ENCODE results near the gene NBEAL1.
"Not testable (repeated sequence)": the region's sequence is repeated elsewhere in the genome, so short reads cannot be mapped to it uniquely, and the experiment has no call there.

The NBEAL1 gene

GRCh38 chr2:203122317-203122986 lies 107.8 kb downstream of the NBEAL1 start:
- DNase-seq, result no peak

- DNase-seq, result no peak
Measured at GRCh38 chr2:203126996-203127395, 112.3 kb downstream of the NBEAL1 start.

- no peak for DNase-seq
Measured at GRCh38 chr2:203135105-203135504, 120.4 kb downstream of the NBEAL1 start.

GRCh38 chr2:203143391-203143790 lies 128.7 kb downstream of the NBEAL1 start:
- no peak for DNase-seq

- DNase-seq, result no peak
Measured at GRCh38 chr2:203149194-203149593, 134.5 kb downstream of the NBEAL1 start.

GRCh38 chr2:203155406-203155805 lies 140.7 kb downstream of the NBEAL1 start:
- DNase-seq, result no peak

GRCh38 chr2:203162722-203163121 lies 148.0 kb downstream of the NBEAL1 start:
- not testable (repeated sequence) for DNase-seq

- no peak for DNase-seq
Measured at GRCh38 chr2:203164311-203164935, 149.7 kb downstream of the NBEAL1 start.

- DNase-seq, result no peak
Measured at GRCh38 chr2:203167751-203168150, 153.1 kb downstream of the NBEAL1 start.

GRCh38 chr2:203170502-203170901 lies 155.8 kb downstream of the NBEAL1 start:
- DNase-seq, result no peak

GRCh38 chr2:203175371-203175770 lies 160.7 kb downstream of the NBEAL1 start:
- no peak for DNase-seq

- DNase-seq, result no peak
Measured at GRCh38 chr2:203177361-203177760, 162.7 kb downstream of the NBEAL1 start.

- no peak for DNase-seq
Measured at GRCh38 chr2:203185864-203186263, 171.2 kb downstream of the NBEAL1 start.

GRCh38 chr2:203190547-203190946 lies 175.9 kb downstream of the NBEAL1 start:
- not testable (repeated sequence) for DNase-seq

- not testable (repeated sequence) for DNase-seq
Measured at GRCh38 chr2:203191026-203191425, 176.4 kb downstream of the NBEAL1 start.

- no peak for DNase-seq
Measured at GRCh38 chr2:203191961-203192360, 177.3 kb downstream of the NBEAL1 start.

- no peak for DNase-seq
Measured at GRCh38 chr2:203195331-203196036, 180.8 kb downstream of the NBEAL1 start.

GRCh38 chr2:203200866-203201265 lies 186.2 kb downstream of the NBEAL1 start:
- no peak for DNase-seq

GRCh38 chr2:203201426-203201825 lies 186.8 kb downstream of the NBEAL1 start:
- DNase-seq, result no peak

GRCh38 chr2:203209538-203209937 lies 194.9 kb downstream of the NBEAL1 start:
- no peak for DNase-seq

- no peak for DNase-seq
Measured at GRCh38 chr2:203225423-203226039, 210.9 kb downstream of the NBEAL1 start.

GRCh38 chr2:203229674-203230073 lies 215.0 kb downstream of the NBEAL1 start:
- DNase-seq, result not testable (repeated sequence)

Measured in NCI-H1092 (cell line).